HG03196 (cell line): Measurements from ENCODE around the gene USP6NL.

ENCODE experiments used
- ATAC-seq: cut with Tn5 transposase; IDR thresholded peaks from one replicate; pipeline ENCODE4 v1.9.1; 2021; ENCODE audit not compliant: unreplicated experiment

Gene USP6NL

DNA sequence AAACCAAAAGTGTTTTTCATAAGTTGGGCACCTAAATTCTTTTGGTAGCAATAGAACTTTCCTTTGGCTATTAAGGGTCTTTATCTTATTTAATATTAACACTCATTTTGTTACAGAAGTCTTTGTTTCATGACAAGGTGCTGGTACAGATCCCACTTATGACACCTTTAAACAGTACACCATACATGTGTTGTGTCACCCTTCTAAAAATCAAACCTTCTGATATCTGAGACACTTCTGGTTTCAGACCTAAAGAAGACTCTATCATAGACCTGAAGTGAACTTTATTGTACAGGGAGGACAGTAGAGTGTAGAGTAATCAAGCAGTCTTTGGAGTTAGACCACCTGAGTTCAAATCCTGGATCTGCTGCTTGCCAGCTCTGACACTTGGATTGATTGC, 5.8 kb upstream of the USP6NL start:
- ATAC-seq = no peak

DNA sequence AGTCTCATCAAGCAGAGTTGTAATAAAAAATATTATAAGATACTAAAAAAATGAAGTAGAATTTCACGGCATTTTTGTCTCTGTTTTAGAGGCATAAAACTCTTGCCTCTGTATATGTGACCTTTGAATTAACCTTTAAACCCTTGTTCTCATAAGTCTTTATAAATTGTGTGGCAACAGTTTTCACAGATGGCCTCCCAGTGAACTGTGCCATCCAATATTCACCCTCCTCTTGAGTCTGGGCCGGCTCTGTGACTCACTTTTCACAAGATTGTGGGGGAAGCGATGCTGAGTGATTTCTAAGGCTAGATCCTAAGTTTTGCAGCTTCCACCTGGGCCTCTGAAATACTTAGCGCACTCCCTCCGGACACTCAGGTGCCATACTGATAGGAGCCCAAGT, 4.6 kb upstream of the USP6NL start:
- no peak for ATAC-seq

- ATAC-seq = no peak
Measured at GRCh38 chr10:11615396-11615795, 3.9 kb upstream of the USP6NL start.

- ATAC-seq = no peak
Measured at GRCh38 chr10:11612021-11613001, 861 bp upstream of the USP6NL start.

DNA sequence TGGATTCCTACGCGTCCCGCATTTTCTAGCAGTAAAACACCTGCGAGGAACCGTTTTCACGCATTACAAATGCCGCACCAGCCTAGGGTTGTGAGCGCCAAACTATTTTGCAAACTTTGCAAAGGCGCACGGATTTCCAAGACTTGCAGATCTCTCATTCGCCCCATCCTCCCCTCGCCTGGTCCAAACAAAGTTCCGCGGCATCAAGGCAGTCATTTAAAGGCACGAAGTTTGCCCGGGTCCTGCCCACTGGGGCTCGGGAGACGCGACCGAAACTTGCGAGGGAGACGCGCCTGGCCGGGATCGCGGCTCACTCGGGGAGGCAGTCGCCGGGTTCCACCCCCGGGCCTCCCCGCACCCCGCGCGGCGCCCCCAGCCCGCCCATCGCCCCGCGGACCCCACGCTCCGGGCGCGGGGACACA, 613 bp downstream of the USP6NL start:
- peak; percentile 20 for ATAC-seq

DNA sequence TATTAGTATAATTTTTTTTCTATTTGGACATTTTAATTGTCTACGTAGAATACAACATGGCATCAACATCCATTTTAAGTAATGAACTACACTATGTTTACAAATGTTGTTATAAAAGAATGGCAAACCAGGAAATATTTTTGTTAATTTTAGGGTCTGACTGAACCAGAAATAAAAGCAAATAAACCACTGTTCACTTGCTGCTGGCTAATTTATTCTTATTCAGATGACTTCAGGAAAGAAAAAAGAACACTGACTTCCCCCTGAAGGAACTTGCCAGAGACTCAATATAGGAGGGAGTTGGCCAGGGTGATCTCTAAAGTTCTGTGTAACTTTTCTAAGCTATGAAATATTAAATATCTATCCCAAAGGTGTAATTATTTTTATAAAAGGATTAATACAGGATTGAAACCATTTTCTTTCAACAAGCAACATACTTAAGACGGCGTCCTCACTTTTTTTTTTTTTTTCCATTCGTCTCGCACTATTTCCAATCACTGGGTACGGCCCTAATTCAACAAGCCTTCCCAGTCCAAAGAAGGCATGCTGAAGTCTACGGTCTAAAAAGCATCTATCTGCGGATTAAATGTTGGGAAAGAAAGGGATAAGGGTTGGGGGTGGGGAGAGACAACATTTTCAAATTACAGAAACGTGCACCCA, 1.2 kb downstream of the USP6NL start:
- no peak for ATAC-seq

DNA sequence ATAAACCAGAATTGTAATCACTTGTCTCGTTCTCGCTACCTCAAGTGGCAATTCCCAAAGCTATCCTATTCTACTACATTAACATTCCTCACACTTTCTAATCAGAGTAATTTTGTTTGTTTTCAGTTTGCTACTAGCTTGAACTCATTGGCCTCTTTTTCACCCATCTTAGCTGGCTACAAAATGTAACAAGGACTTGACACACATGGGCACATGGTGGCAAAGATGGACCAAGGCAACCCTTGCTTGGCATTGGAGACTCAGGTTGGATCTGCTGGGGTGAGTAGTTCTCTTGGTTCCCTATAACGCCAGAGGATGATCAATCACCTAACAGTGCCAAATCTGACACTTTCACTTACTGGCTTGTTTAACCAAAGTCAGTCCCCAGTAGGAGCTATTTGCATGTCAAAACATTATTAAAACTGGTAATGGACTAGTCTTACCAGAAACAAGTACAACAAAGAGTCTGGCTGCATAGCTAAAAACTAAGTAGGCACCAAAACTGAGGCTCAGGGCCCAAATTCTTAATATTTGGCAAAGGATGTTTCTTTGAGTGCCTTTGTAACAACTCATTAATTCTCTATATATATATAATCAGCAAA, 1.9 kb downstream of the USP6NL start:
- peak; percentile 23 for ATAC-seq

- no peak for ATAC-seq
Measured at GRCh38 chr10:11609052-11609451, 2.4 kb downstream of the USP6NL start.

DNA sequence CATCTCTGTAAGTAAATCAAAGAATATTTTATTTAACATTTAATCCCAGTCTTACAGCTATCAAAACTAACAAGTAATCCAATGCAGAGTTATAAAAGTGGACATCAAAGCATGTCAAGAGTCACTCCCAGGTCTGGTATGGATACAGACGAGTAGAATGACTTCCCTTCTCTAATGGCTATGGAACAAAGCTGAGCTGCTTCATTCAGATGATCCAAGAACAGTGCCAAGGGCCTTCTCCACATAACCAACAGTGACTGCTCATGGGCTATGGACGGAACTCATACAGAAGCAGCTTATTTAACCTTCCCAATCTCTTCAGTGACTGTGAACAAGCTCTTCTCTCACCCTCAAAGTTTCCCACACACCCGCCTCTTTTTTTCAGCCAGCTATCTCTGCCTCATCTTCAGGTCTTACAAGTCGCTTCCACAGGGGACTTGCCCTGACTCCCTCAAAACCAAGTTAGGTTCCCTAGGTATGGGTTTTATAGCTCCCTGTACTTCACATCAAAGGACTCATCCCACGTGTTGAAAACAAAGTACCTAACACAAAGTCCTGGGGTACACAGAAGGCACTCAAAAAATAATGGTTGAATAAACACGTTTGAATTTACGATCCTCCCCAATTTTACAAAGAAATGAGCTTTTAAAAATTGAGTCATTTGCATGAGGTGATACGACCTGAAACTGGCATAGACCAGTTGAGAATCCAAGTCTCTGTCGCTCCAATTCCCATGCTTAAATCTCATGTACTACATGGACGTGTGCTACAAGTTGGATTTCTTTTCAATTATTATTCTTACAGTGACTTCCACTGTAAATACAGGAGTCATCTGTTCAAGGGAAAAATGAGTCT, 3.1 kb downstream of the USP6NL start:
- no peak for ATAC-seq

GRCh38 chr10:11605807-11606408, 5.5 kb downstream of the USP6NL start:
- no peak for ATAC-seq

- ATAC-seq = no peak
Measured at GRCh38 chr10:11604865-11605650, 6.4 kb downstream of the USP6NL start.

- no peak for ATAC-seq
Measured at GRCh38 chr10:11603741-11604140, 7.7 kb downstream of the USP6NL start.

DNA sequence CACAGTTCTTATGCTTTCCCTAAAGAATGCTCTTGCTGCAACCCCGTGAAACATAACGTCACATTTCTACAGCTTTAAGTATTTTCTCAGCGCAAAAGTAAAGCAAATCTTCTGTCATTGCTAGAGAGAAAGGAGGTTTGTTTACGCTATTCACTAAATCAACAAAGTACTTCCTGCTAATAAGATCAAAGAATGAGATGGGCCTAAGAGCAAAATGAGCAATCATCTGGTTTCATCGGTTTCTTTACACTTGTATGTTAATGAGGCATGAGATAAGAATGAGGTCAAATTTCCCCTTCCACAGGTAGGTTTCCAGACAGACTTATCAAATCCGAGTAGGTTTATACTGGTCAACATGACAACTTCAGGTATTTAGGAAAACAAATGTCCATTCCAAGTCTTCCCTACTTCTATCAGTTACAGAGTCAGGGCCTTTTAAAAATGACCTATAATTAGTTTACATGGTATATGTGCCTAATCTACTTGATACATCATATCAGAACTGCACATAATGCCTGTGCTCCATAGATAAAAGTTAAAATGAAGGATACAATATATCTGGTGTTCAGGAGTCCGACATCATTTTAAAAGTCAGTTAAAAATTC, 8.4 kb downstream of the USP6NL start:
- peak; percentile 34 for ATAC-seq

DNA sequence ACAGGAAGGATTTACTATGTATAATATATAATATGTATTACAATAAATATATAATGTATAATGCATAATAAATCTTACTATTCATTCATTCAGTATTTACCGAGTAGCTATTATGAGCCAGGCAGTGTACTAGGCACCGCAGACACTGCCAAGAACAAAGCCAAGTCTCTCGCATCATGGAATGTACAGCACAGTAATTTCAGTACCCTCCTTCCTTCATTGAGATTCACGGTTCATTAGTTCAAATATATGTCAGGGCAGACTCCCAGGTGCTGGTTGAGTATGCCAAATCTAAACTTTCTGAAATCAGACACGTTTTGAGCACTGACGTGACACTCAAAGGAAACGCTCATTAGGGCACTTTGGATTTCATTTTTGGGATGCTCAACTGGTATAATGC, 9.1 kb downstream of the USP6NL start:
- ATAC-seq = no peak

- ATAC-seq = no peak
Measured at GRCh38 chr10:11601670-11602069, 9.8 kb downstream of the USP6NL start.

- ATAC-seq = no peak
Measured at GRCh38 chr10:11600280-11600679, 11.2 kb downstream of the USP6NL start.

GRCh38 chr10:11598712-11599397, 12.6 kb downstream of the USP6NL start:
- no peak for ATAC-seq

GRCh38 chr10:11597470-11597869, 14.0 kb downstream of the USP6NL start:
- no peak for ATAC-seq

DNA sequence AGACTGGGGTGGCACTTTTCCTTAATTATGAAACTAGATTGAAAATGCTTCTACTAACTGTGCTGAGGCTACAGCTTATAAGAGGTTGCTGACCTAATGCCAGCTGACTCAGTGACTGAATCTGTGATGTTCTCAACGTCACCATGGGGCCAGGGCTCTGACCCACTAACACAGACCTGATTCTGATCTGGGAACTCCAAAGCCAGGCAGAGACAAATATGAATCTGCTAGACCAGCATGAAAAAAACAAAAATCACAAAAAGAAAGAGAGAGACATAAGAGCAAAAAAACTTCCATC, 16.1 kb downstream of the USP6NL start:
- no peak for ATAC-seq
